GM12892 (cell line): ENCODE data around the gene AGPAT4.

Source experiments
- POLR2A ChIP-seq: IDR thresholded peaks from 2 replicates; pipeline ENCODE4 v1.6.1; 2011; ENCODE audit warnings: low read depth, low read length, control low read depth
- TAF1 ChIP-seq: IDR thresholded peaks from 2 replicates; pipeline ENCODE4 v1.6.1; 2011; ENCODE audit warnings: low read depth, mild to moderate bottlenecking, control low read depth, low read length, borderline replicate concordance

DNA sequence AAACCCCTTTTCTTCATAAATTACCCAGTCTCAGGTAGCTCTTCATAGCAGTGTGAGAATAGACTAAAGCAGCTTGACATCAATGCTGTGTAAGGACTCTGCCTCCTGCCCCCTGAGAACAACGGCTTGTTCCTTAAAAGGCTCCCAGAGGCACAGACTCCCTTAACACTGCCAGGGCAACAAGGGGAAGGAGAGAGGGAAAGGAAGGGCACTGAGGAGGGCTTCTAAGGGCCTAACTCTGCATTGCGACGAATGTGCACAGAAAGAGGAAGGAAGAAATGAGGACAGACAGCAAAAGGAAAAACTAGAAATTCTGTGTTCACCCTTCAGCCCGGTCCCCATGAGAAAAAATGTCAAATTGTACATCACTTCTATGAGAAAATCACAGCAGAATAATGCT is 74.0 kb downstream of the AGPAT4 start:
- TF ChIP-seq TAF1 (no peak), POLR2A (no peak)
